Testis (tissue), 3 donors: ENCODE results near the gene EPS15. TPM values are rescaled to one million over a fixed set of nuclear protein-coding genes. Genes with fewer than 3 reads are reported as not detected.
A peak's percentile ranks its signal among the peaks of the same experiment; 100 is the strongest.

Source experiments
- DNase-seq: peaks from one replicate; pipeline ENCODE4 v3.0.0-alpha.2; 2019
- H3K27ac ChIP-seq, 2 donors: fragments of 200-600 bp; sonication (generic); one replicate each; pipeline ENCODE4 v1.5.1; 2019
- H3K27me3 ChIP-seq: fragments of 200-600 bp; sonication (generic); one replicate; pipeline ENCODE4 v1.5.1; 2019
- H3K36me3 ChIP-seq: fragments of 200-600 bp; sonication (generic); one replicate; pipeline ENCODE4 v1.5.1; 2017; ENCODE audit warnings: low read depth; ENCODE audit errors: missing control alignments
- H3K4me1 ChIP-seq: fragments of 200-600 bp; sonication (generic); one replicate; pipeline ENCODE4 v1.5.1; 2019
- H3K4me3 ChIP-seq, 2 donors: fragments of 200-600 bp; sonication (generic); one replicate each; pipeline ENCODE4 v1.5.1; 2017 to 2019
- H3K9me3 ChIP-seq: fragments of 200-600 bp; sonication (generic); one replicate; pipeline ENCODE4 v1.5.1; 2017
- POLR2A ChIP-seq: fragments of 450-650 bp; IDR thresholded peaks from one replicate; pipeline ENCODE4 v1.6.1; 2017; ENCODE audit warnings: antibody characterized with exemption, mild to moderate bottlenecking, moderate library complexity
- whole genome bisulfite sequencing, 2 donors: methylation state at CpG; one replicate each; pipeline ENCODE4 v1.1.5; 2018; 5-methylcytosine and 5-hydroxymethylcytosine counted together
- intact Hi-C: fragments of 100-400 bp; cut with DNase I; formaldehyde crosslinking; loops from one replicate; pipeline ENCODE4 v1.15.1; 2023; ENCODE audit warnings: low total_unique reads
- polyA plus RNA-seq: library from polyadenylated mRNA; stranded (reverse); fragments of 350-450 nt; fragmentation: Illumina TruSeq; extraction: RNeasy Lipid Tissue Mini Kit (QIAGEN cat#74804); gene quantifications from one replicate; pipeline ENCODE4 v1.2.3, GENCODE V29; 2014; ENCODE audit warnings: low read depth, low replicate concordance; ENCODE audit not compliant: insufficient read depth
- total RNA-seq, 2 donors: library from RNA; depleted of rRNA; stranded (reverse); fragments of >200 nt; gene quantifications; one replicate each; pipeline ENCODE4 v1.2.3, GENCODE V29; 2016
- TF ChIP-seq, protein P1 (sequence below), 3 experiments: fragments of 450-650 bp in 2 of 3; fragments of 200-600 bp in 1 of 3; sonication (generic) in 1 of 3; IDR thresholded peaks; one replicate each; pipeline ENCODE4 v1.5.1; 2016 to 2019; ENCODE audit warnings: antibody characterized with exemption in 3 of 3, mild to moderate bottlenecking in 2 of 3, moderate library complexity in 1 of 3

EPS15 gene
- total and polyA plus RNA-seq, 3 donors from 2014 or later: 77.2 to 127 (median 108) TPM

DNA sequence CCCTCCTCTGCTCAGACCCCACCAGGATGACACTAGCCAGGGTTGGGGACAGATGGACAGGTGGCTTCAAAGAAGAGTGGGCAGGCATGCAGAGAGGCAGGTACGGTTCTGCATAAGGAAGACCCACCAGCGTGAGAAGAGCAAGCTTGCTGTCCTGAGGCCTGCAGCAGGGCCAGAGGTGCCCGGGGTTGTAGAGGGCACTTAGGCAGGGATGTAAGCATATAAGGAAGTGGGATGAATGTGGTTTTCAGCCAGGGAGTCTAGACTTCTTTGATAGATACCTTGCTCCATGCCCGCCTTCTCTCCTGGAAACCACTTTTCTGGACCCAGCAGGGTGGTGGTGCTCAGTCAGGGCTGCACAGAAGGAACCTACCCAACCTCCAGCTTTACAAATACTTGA, 190.1 kb downstream of the EPS15 start:
- Histone ChIP-seq H3K27me3 (no peaks in the 10 kb centered on the region), H3K36me3 (no peaks in the 10 kb centered on the region), H3K27ac (no peak overlapping the region), H3K4me3 (no peak overlapping the region), H3K9me3 (no peaks in the 10 kb centered on the region), H3K4me1 (peaks cover 14% of the 10 kb centered on the region)
- DNase-seq: no peak
- 94 to 95% methylated on average over 4 of the region's 4 CpGs for WGBS, 2 donors
- intact Hi-C loops: no loop called here
- TF ChIP-seq, protein P1, sequence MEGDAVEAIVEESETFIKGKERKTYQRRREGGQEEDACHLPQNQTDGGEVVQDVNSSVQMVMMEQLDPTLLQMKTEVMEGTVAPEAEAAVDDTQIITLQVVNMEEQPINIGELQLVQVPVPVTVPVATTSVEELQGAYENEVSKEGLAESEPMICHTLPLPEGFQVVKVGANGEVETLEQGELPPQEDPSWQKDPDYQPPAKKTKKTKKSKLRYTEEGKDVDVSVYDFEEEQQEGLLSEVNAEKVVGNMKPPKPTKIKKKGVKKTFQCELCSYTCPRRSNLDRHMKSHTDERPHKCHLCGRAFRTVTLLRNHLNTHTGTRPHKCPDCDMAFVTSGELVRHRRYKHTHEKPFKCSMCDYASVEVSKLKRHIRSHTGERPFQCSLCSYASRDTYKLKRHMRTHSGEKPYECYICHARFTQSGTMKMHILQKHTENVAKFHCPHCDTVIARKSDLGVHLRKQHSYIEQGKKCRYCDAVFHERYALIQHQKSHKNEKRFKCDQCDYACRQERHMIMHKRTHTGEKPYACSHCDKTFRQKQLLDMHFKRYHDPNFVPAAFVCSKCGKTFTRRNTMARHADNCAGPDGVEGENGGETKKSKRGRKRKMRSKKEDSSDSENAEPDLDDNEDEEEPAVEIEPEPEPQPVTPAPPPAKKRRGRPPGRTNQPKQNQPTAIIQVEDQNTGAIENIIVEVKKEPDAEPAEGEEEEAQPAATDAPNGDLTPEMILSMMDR (IDR thresholded peaks at IDR 0.05): no peak
- TF ChIP-seq POLR2A: no peak

DNA sequence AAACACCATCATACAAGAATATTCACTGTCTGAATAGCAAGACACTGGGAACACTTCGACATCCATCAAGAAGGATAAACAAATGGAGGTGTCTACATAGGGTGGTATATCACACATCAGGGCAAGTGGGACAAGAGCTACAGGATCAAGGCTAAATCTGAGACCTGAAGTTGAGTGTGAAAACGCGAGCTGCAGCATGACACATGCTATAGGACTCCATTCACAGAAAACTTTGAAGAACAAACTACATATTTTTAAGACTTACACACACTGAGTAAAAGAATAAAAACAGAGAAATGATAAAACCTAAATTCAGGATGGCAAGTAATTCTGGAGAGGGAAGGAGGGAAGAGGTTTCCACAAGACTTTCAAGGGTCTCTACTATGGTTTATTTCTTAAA, 190.8 kb downstream of the EPS15 start:
- WGBS, 2 donors: 95 to 96% methylated on average over 3 of the region's 3 CpGs
- intact Hi-C loops: no loop called here
- H3K27ac ChIP-seq: no peak overlapping the region

DNA sequence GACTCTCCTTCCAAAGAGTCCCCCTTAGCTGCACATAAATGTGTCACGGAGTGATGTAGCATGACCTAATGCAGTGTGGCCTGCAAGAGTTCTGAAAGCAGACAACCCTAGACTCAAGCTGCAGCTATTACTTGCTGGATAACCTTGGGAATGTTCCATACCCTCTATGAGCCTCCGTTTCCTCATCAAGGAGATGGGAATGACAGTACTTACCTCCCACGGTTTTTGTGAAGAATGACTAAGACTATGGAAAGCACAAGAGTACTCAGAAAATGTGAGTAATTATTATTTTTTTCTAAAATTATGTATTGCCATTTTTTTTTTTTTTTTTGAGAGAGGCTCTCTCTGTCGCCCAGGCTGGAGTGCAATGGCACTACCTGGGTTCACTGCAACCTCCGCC, 191.7 kb downstream of the EPS15 start:
- Histone ChIP-seq H3K27ac (peak overlapping the region in 1 of 2 donors; percentile 3), H3K9me3 (no peaks in the 10 kb centered on the region), H3K4me1 (peaks cover 14% of the 10 kb centered on the region), H3K36me3 (no peaks in the 10 kb centered on the region), H3K27me3 (no peaks in the 10 kb centered on the region), H3K4me3 (no peak overlapping the region)
- intact Hi-C loops: no loop called here
- DNase-seq: no peak
- TF ChIP-seq, protein P1 (IDR thresholded peaks at IDR 0.05): no peak
- TF ChIP-seq POLR2A: no peak
- 81 to 82% methylated on average over 5 of the region's 5 CpGs for WGBS, 2 donors

More for the DNA sequence above, 190.8 kb downstream of the EPS15 start:
- no peak overlapping the region for H3K4me3 ChIP-seq
- H3K4me1 ChIP-seq: peaks cover 14% of the 10 kb centered on the region
- DNase-seq: no peak
- H3K36me3 ChIP-seq: no peaks in the 10 kb centered on the region
- no peaks in the 10 kb centered on the region for H3K9me3 ChIP-seq
- H3K27me3 ChIP-seq: no peaks in the 10 kb centered on the region
- TF ChIP-seq, protein P1 (IDR thresholded peaks at IDR 0.05): no peak
- TF ChIP-seq POLR2A: no peak

DNA sequence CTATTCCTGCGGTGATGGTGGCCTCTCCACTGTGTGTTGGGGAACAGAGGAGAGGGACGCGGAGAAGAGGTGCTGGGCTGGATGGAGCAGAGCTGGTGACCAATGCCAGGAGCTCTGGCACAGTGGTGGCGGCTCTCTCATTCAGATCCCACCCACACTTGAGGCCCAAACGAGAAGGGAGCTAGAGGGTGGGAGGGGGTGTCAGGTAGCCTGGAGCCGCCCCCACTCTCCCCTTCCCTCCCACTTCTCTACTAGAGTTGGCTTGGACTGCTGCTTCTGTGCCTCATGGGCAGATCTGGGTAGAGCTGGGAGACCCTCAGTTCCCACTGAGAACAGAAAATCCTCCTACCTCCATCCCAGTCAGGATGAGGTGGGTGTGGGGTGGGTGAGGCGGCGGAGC, 192.2 kb downstream of the EPS15 start:
- TF ChIP-seq, protein P1 (IDR thresholded peaks at IDR 0.05): no peak
- WGBS, 2 donors: 64 to 87% methylated on average over 5 to 8 of the region's 8 CpGs
- Histone ChIP-seq H3K4me1 (peaks cover 14% of the 10 kb centered on the region), H3K27me3 (no peaks in the 10 kb centered on the region), H3K27ac (peak overlapping the region in 1 of 2 donors; percentile 3), H3K36me3 (no peaks in the 10 kb centered on the region), H3K9me3 (no peaks in the 10 kb centered on the region), H3K4me3 (no peak overlapping the region)
- intact Hi-C loops: no loop called here
- DNase-seq: no peak
